Progenitor cell of endocrine pancreas (in vitro differentiated cells): ENCODE measurements around the gene TAF7. TPM values are rescaled to one million over a fixed set of nuclear protein-coding genes. Genes with fewer than 3 reads are reported as not detected.
"Not testable (repeated sequence)": the region's sequence is repeated elsewhere in the genome, so short reads cannot be mapped to it uniquely, and the experiment has no call there.

Experiments
- DNase-seq: peaks from one replicate; pipeline ENCODE4 v3.0.0; 2021; ENCODE audit warnings: low spot score; ENCODE audit not compliant: unreplicated experiment
- H3K27ac Mint-ChIP-seq: 2 replicates; pipeline ENCODE4 v1.8.0; 2021; ENCODE audit warnings: mild to moderate bottlenecking, moderate library complexity, mixed read lengths
- H3K27me3 Mint-ChIP-seq: 2 replicates; pipeline ENCODE4 v1.8.0; 2021; ENCODE audit warnings: mixed read lengths
- H3K36me3 Mint-ChIP-seq: 2 replicates; pipeline ENCODE4 v1.8.0; 2022; ENCODE audit warnings: mixed read lengths; ENCODE audit not compliant: insufficient read depth
- H3K4me1 Mint-ChIP-seq: 2 replicates; pipeline ENCODE4 v1.8.0; 2021; ENCODE audit warnings: low read depth, mixed read lengths
- H3K4me3 Mint-ChIP-seq: 2 replicates; pipeline ENCODE4 v1.8.0; 2021; ENCODE audit warnings: low read depth, mild to moderate bottlenecking, moderate library complexity, mixed read lengths
- H3K9me3 Mint-ChIP-seq: 2 replicates; pipeline ENCODE4 v1.8.0; 2021; ENCODE audit warnings: low read depth, mixed read lengths
- total RNA-seq: library from RNA; stranded (reverse); gene quantifications from 2 replicates; pipeline ENCODE4 v1.2.1, GENCODE V29; 2021
- TF ChIP-seq, protein P1 (sequence below): fragments of 200-600 bp; sonication (generic); IDR thresholded peaks from one replicate; pipeline ENCODE4 v1.5.0; 2021; ENCODE audit warnings: antibody characterized with exemption, mild to moderate bottlenecking; ENCODE audit not compliant: unreplicated experiment

The TAF7 gene
- total RNA-seq, 1 donor from 2014 or later: 95.6 TPM

DNA sequence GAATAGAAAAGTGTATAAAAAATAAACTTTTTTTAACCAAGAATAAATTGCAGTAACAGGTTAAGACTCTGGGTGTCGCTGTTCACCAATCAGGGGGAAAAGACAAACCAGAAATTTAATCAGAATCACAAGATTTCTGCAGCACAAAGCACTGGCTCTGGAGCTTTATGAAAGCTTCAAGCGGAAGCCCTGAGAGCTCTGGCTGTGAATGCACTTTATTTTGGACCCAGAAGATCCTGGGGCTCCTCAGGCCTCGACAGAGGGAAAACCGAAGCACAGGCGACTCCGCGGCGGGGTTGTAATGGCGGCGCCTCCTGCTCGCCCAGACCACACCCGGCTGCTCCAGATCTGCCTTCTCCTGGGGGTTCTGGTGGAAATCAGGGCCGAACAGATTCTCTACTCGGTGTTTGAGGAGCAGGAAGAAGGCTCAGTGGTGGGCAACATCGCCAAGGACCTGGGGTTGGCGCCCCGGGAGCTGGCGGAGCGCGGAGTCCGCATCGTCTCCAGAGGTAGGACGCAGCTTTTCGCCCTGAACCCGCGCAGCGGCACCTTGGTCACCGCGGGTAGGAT lies 34.4 kb upstream of the TAF7 start, which contains the start of gene PCDHGA4:
TSS of gene PCDHGA4 (plus strand) at position 122 of the 570 bp plus-strand sequence. CDS start at position 209, 87 bp downstream.
- Mint-ChIP-seq H3K36me3 (peaks cover 13% of the 10 kb centered on the region), H3K27me3 (no peaks in the 10 kb centered on the region), H3K4me1 (no peaks in the 10 kb centered on the region), H3K27ac (no peak within 1 kb of the TSS), H3K9me3 (peaks cover 40% of the 10 kb centered on the region), H3K4me3 (no peak within 1 kb of the TSS)
- DNase-seq: no peak
- TF ChIP-seq, protein P1, sequence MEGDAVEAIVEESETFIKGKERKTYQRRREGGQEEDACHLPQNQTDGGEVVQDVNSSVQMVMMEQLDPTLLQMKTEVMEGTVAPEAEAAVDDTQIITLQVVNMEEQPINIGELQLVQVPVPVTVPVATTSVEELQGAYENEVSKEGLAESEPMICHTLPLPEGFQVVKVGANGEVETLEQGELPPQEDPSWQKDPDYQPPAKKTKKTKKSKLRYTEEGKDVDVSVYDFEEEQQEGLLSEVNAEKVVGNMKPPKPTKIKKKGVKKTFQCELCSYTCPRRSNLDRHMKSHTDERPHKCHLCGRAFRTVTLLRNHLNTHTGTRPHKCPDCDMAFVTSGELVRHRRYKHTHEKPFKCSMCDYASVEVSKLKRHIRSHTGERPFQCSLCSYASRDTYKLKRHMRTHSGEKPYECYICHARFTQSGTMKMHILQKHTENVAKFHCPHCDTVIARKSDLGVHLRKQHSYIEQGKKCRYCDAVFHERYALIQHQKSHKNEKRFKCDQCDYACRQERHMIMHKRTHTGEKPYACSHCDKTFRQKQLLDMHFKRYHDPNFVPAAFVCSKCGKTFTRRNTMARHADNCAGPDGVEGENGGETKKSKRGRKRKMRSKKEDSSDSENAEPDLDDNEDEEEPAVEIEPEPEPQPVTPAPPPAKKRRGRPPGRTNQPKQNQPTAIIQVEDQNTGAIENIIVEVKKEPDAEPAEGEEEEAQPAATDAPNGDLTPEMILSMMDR: peak; percentile 16

DNA sequence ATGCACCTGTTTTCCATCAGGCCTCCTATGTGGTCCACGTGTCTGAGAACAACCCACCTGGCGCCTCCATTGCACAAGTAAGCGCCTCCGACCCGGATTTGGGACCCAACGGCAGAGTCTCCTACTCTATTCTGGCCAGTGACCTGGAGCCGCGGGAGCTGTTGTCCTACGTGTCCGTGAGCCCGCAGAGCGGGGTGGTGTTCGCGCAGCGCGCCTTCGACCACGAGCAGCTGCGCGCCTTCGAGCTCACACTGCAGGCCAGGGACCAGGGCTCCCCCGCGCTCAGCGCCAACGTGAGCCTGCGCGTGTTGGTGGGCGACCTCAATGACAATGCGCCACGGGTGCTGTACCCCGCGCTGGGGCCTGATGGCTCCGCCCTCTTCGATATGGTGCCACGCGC lies 31.0 kb upstream of the TAF7 start:
- peaks cover 10% of the 10 kb centered on the region for H3K36me3 Mint-ChIP-seq
- no peaks in the 10 kb centered on the region for H3K4me1 Mint-ChIP-seq
- no peak for DNase-seq
- no peak overlapping the region for H3K4me3 Mint-ChIP-seq
- H3K27me3 Mint-ChIP-seq: no peaks in the 10 kb centered on the region
- peaks cover 38% of the 10 kb centered on the region for H3K9me3 Mint-ChIP-seq
- no peak overlapping the region for H3K27ac Mint-ChIP-seq
- TF ChIP-seq, protein P1: no peak

DNA sequence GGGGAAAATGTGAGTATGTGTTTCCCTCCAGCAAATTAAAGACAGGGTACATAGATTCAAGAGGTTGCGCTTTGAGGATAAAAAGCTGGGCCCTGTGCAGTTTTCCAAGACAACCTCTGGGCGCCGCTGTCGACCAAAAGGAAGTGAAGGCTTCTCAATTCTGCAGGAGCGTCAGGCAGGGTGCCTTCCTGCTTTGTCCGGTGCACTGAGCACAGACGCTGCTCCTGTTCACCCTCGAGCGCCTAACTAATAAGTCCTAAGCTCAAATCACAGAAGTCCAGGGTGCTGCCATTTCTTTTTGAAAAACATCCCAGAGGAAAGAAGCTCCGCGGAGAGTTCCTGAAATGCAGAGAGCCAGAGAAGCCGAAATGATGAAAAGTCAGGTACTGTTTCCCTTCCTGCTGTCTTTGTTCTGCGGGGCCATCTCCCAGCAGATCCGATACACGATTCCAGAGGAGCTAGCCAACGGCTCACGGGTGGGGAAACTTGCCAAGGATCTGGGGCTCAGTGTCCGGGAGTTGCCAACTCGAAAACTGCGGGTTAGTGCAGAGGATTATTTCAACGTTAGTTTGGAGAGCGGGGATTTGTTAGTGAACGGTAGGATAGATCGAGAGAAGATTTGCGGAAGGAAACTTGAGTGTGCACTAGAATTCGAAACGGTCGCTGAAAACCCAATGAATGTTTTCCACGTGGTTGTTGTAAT lies 29.5 kb upstream of the TAF7 start, which contains the start of gene PCDHGB1:
TSS of gene PCDHGB1 (plus strand) at position 183 of the 703 bp plus-strand sequence. CDS start at position 345, 162 bp downstream.
- Mint-ChIP-seq H3K9me3 (peaks cover 32% of the 10 kb centered on the region), H3K4me1 (no peaks in the 10 kb centered on the region), H3K4me3 (peak within 1 kb of the TSS; percentile 37), H3K27me3 (no peaks in the 10 kb centered on the region), H3K36me3 (peaks cover 9% of the 10 kb centered on the region), H3K27ac (no peak within 1 kb of the TSS)
- TF ChIP-seq, protein P1: peak; percentile 22
- no peak for DNase-seq

DNA sequence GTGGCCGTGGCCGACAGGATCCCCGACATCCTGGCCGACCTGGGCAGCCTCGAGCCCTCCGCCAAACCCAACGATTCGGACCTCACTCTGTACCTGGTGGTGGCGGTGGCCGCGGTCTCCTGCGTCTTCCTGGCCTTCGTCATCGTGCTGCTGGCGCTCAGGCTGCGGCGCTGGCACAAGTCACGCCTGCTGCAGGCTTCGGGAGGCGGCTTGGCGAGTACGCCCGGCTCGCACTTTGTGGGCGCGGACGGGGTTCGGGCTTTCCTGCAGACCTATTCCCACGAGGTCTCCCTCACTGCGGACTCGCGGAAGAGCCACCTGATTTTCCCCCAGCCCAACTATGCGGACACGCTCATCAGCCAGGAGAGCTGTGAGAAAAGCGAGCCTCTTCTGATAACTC lies 25.4 kb upstream of the TAF7 start:
- not testable (repeated sequence) for H3K36me3 Mint-ChIP-seq, DNase-seq, H3K27me3 Mint-ChIP-seq, H3K4me3 Mint-ChIP-seq, H3K4me1 Mint-ChIP-seq, H3K27ac Mint-ChIP-seq
- H3K9me3 Mint-ChIP-seq: peaks cover 40% of the 10 kb centered on the region

DNA sequence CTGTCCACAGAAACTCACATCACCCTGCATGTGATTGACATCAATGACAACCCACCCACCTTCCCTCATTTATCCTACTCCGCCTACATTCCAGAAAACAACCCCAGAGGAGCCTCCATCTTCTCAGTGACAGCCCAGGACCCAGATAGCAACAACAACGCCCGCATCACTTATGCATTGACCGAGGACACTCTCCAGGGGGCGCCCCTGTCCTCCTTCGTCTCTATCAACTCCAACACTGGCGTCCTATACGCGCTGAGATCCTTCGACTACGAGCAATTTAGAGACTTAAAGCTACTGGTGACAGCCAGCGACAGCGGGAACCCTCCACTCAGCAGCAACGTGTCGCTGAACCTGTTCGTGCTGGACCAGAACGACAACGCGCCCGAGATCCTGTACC lies 24.7 kb upstream of the TAF7 start:
- peaks cover 39% of the 10 kb centered on the region for H3K9me3 Mint-ChIP-seq
- no peak overlapping the region for H3K4me3 Mint-ChIP-seq
- peaks cover 8% of the 10 kb centered on the region for H3K36me3 Mint-ChIP-seq
- TF ChIP-seq, protein P1: no peak
- H3K27me3 Mint-ChIP-seq: no peaks in the 10 kb centered on the region
- no peak overlapping the region for H3K27ac Mint-ChIP-seq
- no peak for DNase-seq
- H3K4me1 Mint-ChIP-seq: no peaks in the 10 kb centered on the region
